CD8-positive, alpha-beta memory T cell (primary cell): ENCODE data around the gene IL13. TPM values are rescaled to one million over a fixed set of nuclear protein-coding genes. Genes with fewer than 3 reads are reported as not detected.

Experiments
- CTCF ChIA-PET: fragments of 350-600 bp; sonication (Branson Sonifier 250); formaldehyde crosslinking; loops from one replicate; lab custom pipeline; 2021; ENCODE audit warnings: antibody characterized with exemption; lab: Charles Lee
- POLR2A ChIA-PET: fragments of 350-600 bp; sonication (Branson Sonifier 250); formaldehyde crosslinking; loops from one replicate; lab custom pipeline; 2021; ENCODE audit warnings: antibody characterized with exemption; lab: Charles Lee
- DNase-seq, 5 donors: peaks; one replicate each; pipeline versions ENCODE4 v3.0.0 to v3.0.0-alpha.2; 2020 to 2022; ENCODE audit warnings: mixed read lengths in 1 of 5
- H3K27ac ChIP-seq: one replicate; pipeline ENCODE4 v1.7.0; 2013; ENCODE audit warnings: low read depth, mild to moderate bottlenecking, low read length, moderate library complexity
- H3K27me3 ChIP-seq: 2 replicates; pipeline ENCODE4 v1.7.0; 2013; ENCODE audit warnings: low read length, mild to moderate bottlenecking; ENCODE audit not compliant: insufficient read depth, poor library complexity, severe bottlenecking
- H3K36me3 ChIP-seq: 2 replicates; pipeline ENCODE4 v1.7.0; 2013; ENCODE audit warnings: mild to moderate bottlenecking, low read length, moderate library complexity; ENCODE audit not compliant: insufficient read depth
- H3K4me1 ChIP-seq: 2 replicates; pipeline ENCODE4 v1.7.0; 2013; ENCODE audit warnings: mild to moderate bottlenecking, low read length, moderate library complexity; ENCODE audit not compliant: insufficient read depth
- H3K4me3 ChIP-seq: 2 replicates; pipeline ENCODE4 v1.7.0; 2013; ENCODE audit warnings: mild to moderate bottlenecking, low read length
- H3K9me3 ChIP-seq: 2 replicates; pipeline ENCODE4 v1.7.0; 2013; ENCODE audit warnings: mild to moderate bottlenecking, low read length
- H3K27ac Mint-ChIP-seq, 8 donors: one replicate each; pipeline ENCODE4 v1.8.0; 2020 to 2021; ENCODE audit warnings: mixed read lengths in 8 of 8, mild to moderate bottlenecking in 6 of 8, inconsistent platforms in 3 of 8, moderate library complexity in 3 of 8
- H3K27me3 Mint-ChIP-seq, 2 donors: one replicate each; pipeline ENCODE4 v1.8.0; 2020 to 2021; ENCODE audit warnings: mixed read lengths in 2 of 2, mild to moderate bottlenecking in 1 of 2, moderate library complexity in 1 of 2
- H3K36me3 Mint-ChIP-seq, 3 donors: one replicate each; pipeline ENCODE4 v1.8.0; 2020 to 2021; ENCODE audit warnings: mixed read lengths in 3 of 3, inconsistent platforms in 1 of 3, mild to moderate bottlenecking in 1 of 3
- H3K4me1 Mint-ChIP-seq, 3 donors: one replicate each; pipeline ENCODE4 v1.8.0; 2020 to 2021; ENCODE audit warnings: mixed read lengths in 3 of 3, inconsistent platforms in 1 of 3, mild to moderate bottlenecking in 1 of 3
- H3K4me3 Mint-ChIP-seq, 7 donors: one replicate each; pipeline ENCODE4 v1.8.0; 2020 to 2021; ENCODE audit warnings: mixed read lengths in 7 of 7, mild to moderate bottlenecking in 6 of 7, moderate library complexity in 4 of 7, inconsistent platforms in 2 of 7
- H3K9me3 Mint-ChIP-seq, 5 donors: one replicate each; pipeline ENCODE4 v1.8.0; 2020 to 2022; ENCODE audit warnings: mixed read lengths in 5 of 5, mild to moderate bottlenecking in 3 of 5, moderate library complexity in 2 of 5, inconsistent platforms in 1 of 5
- polyA plus RNA-seq: library from polyadenylated mRNA; unstranded; fragments of 300-500 nt; fragmentation: Illumina TruSeq; gene quantifications from one replicate; pipeline ENCODE4 v1.2.3, GENCODE V29; 2021
- total RNA-seq, 2 experiments: library from RNA; stranded (reverse); gene quantifications; one replicate each; pipeline ENCODE4 v1.2.3, GENCODE V29; 2021

Gene IL13
- total and polyA plus RNA-seq, 3 experiments from 2014 or later, result 65.3 to 69.0 TPM; not detected in 1

GRCh38 chr5:132669966-132670882 lies 12.3 kb downstream of the IL13 start:
- Mint-ChIP-seq H3K27me3 (peaks cover 4 to 5% of the 10 kb centered on the region in 2 donors), H3K27ac (peak overlapping the region in 1 of 8 donors; percentile 4), H3K9me3 (no peaks in the 10 kb centered on the region), H3K4me1 (peaks cover 11 to 23% (median 19%) of the 10 kb centered on the region in 3 donors), H3K4me3 (no peak overlapping the region), H3K36me3 (no peaks in the 10 kb centered on the region)
- no peak overlapping the region for H3K4me3 ChIP-seq
- DNase-seq, result no peak
- ChIA-PET POLR2A (no interaction called here), CTCF (no interaction called here)
- no peaks in the 10 kb centered on the region for H3K36me3 ChIP-seq
- H3K9me3 ChIP-seq, result no peaks in the 10 kb centered on the region
- no peak overlapping the region for H3K27ac ChIP-seq
- H3K27me3 ChIP-seq, result no peaks in the 10 kb centered on the region
- peaks cover 1% of the 10 kb centered on the region for H3K4me1 ChIP-seq

GRCh38 chr5:132671000-132671399 lies 13.0 kb downstream of the IL13 start:
- POLR2A ChIA-PET, result no interaction called here

DNA sequence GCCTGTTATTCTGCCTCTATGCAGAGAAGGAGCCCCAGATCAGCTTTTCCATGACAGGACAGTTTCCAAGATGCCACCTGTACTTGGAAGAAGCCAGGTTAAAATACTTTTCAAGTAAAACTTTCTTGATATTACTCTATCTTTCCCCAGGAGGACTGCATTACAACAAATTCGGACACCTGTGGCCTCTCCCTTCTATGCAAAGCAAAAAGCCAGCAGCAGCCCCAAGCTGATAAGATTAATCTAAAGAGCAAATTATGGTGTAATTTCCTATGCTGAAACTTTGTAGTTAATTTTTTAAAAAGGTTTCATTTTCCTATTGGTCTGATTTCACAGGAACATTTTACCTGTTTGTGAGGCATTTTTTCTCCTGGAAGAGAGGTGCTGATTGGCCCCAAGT lies 15.5 kb downstream of the IL13 start:
- H3K4me1 Mint-ChIP-seq, result peaks cover 18 to 37% (median 36%) of the 10 kb centered on the region in 3 donors
- no peak overlapping the region for H3K4me3 Mint-ChIP-seq
- H3K4me3 ChIP-seq, result no peak overlapping the region
- H3K4me1 ChIP-seq, result peaks cover 9% of the 10 kb centered on the region
- no peaks in the 10 kb centered on the region for H3K27me3 ChIP-seq
- H3K27me3 Mint-ChIP-seq, result peaks cover 4 to 5% of the 10 kb centered on the region in 2 donors
- DNase-seq, result no peak
- no peaks in the 10 kb centered on the region for H3K36me3 ChIP-seq
- no peaks in the 10 kb centered on the region for H3K36me3 Mint-ChIP-seq
- POLR2A ChIA-PET, result no interaction called here
- no peaks in the 10 kb centered on the region for H3K9me3 ChIP-seq
- no peaks in the 10 kb centered on the region for H3K9me3 Mint-ChIP-seq
- H3K27ac Mint-ChIP-seq, result peak overlapping the region in 2 of 8 donors; percentile 9 to 86
- no peak overlapping the region for H3K27ac ChIP-seq
- CTCF ChIA-PET, result no interaction called here

More at GRCh38 chr5:132671000-132671399, 13.0 kb downstream of the IL13 start:
- Mint-ChIP-seq H3K9me3 (no peaks in the 10 kb centered on the region), H3K36me3 (no peaks in the 10 kb centered on the region), H3K27ac (no peak overlapping the region), H3K4me1 (peaks cover 9 to 27% (median 25%) of the 10 kb centered on the region in 3 donors), H3K27me3 (peaks cover 4 to 5% of the 10 kb centered on the region in 2 donors), H3K4me3 (no peak overlapping the region)
- CTCF ChIA-PET, result no interaction called here
- Histone ChIP-seq H3K36me3 (no peaks in the 10 kb centered on the region), H3K27ac (no peak overlapping the region), H3K4me3 (no peak overlapping the region), H3K4me1 (peaks cover 4% of the 10 kb centered on the region), H3K9me3 (no peaks in the 10 kb centered on the region), H3K27me3 (no peaks in the 10 kb centered on the region)
- DNase-seq, result no peak

- no peaks in the 10 kb centered on the region for H3K9me3 ChIP-seq
- no peaks in the 10 kb centered on the region for H3K36me3 ChIP-seq
- H3K4me3 ChIP-seq, result no peak within 1 kb of the TSS
- peaks cover 0 to 5% of the 10 kb centered on the region in 2 donors for H3K27me3 Mint-ChIP-seq
- peaks cover 18 to 37% (median 36%) of the 10 kb centered on the region in 3 donors for H3K4me1 Mint-ChIP-seq
- ChIA-PET CTCF (no interaction called here), POLR2A (no interaction called here)
- H3K36me3 Mint-ChIP-seq, result no peaks in the 10 kb centered on the region
- H3K27me3 ChIP-seq, result no peaks in the 10 kb centered on the region
- H3K9me3 Mint-ChIP-seq, result no peaks in the 10 kb centered on the region
- H3K4me1 ChIP-seq, result peaks cover 9% of the 10 kb centered on the region
- peak within 1 kb of the TSS; percentile 28 for H3K27ac ChIP-seq
- DNase-seq, result no peak
- peak within 1 kb of the TSS; percentile 27 to 97 (median 74) for H3K27ac Mint-ChIP-seq
- H3K4me3 Mint-ChIP-seq, result peak within 1 kb of the TSS; percentile 42 to 88 (median 59)
Observed at GRCh38 chr5:132673939-132674630, 16.1 kb downstream of the IL13 start, which contains the start of gene IL4. Gene IL4, plus strand, starts transcription at chr5:132673989. Its CDS starts 62 bp downstream, at chr5:132674051.

- Mint-ChIP-seq H3K36me3 (no peaks in the 10 kb centered on the region), H3K4me3 (peak overlapping the region; percentile 46 to 88 (median 59)), H3K27ac (peak overlapping the region in 7 of 8 donors; percentile 27 to 97 (median 78)), H3K9me3 (no peaks in the 10 kb centered on the region), H3K4me1 (peaks cover 18 to 37% (median 36%) of the 10 kb centered on the region in 3 donors), H3K27me3 (peaks cover 0 to 5% of the 10 kb centered on the region in 2 donors)
- no peak for DNase-seq
- H3K36me3 ChIP-seq, result no peaks in the 10 kb centered on the region
- no peaks in the 10 kb centered on the region for H3K27me3 ChIP-seq
- no peaks in the 10 kb centered on the region for H3K9me3 ChIP-seq
- peaks cover 9% of the 10 kb centered on the region for H3K4me1 ChIP-seq
- ChIA-PET POLR2A (no interaction called here), CTCF (no interaction called here)
- no peak overlapping the region for H3K4me3 ChIP-seq
- H3K27ac ChIP-seq, result peak overlapping the region; percentile 28
Observed at GRCh38 chr5:132674671-132675506, 16.9 kb downstream of the IL13 start.

DNA sequence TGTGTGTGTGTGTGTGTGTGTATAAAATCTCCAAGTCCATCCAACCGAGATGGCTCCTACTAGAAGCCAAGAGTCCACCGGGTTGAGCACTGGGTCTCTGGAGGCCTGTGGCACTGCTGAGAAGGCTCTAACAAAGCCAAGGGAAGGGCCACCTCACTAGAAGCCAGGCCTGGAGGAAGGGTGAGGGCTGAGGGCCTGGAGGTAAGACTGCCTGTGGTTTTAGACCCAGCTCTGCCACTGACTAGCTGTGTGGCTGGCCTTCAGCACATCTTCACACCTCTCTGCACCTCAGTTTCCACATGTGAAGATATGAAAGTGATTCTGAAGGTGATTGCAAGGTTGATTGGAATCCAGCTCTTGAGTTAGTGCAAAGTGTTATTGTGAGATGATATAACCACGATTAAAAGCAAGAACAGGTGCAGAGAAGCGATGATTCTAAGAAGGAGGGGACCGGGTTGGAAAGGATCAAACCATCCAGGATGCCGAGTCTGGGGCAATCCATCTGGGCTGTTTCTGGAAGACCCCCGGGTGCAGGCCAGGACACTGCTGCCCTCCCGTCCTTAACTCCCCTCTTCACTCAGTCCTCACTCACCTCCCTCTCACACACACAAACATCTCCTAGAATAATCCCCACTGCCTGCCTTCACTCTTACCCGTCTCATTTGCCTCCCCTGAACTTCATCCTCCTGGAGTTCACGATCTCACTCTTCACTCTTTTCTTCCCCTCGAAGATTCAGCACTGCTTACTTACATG lies 18.1 kb downstream of the IL13 start:
- H3K4me1 ChIP-seq, result peaks cover 9% of the 10 kb centered on the region
- peak overlapping the region in 7 of 8 donors; percentile 28 to 97 (median 59) for H3K27ac Mint-ChIP-seq
- POLR2A ChIA-PET, result no interaction called here
- no peaks in the 10 kb centered on the region for H3K9me3 ChIP-seq
- no peaks in the 10 kb centered on the region for H3K9me3 Mint-ChIP-seq
- H3K36me3 Mint-ChIP-seq, result no peaks in the 10 kb centered on the region
- no peak overlapping the region for H3K4me3 ChIP-seq
- DNase-seq, result no peak
- H3K27me3 Mint-ChIP-seq, result peaks cover 0 to 3% of the 10 kb centered on the region in 2 donors
- peaks cover 18 to 37% (median 36%) of the 10 kb centered on the region in 3 donors for H3K4me1 Mint-ChIP-seq
- CTCF ChIA-PET, result no interaction called here
- no peaks in the 10 kb centered on the region for H3K36me3 ChIP-seq
- H3K27me3 ChIP-seq, result no peaks in the 10 kb centered on the region
- H3K27ac ChIP-seq, result no peak overlapping the region
- H3K4me3 Mint-ChIP-seq, result peak overlapping the region in 3 of 7 donors; percentile 10 to 62 (median 20)

- no peaks in the 10 kb centered on the region for H3K9me3 ChIP-seq
- H3K27me3 ChIP-seq, result no peaks in the 10 kb centered on the region
- ChIA-PET CTCF (no interaction called here), POLR2A (no interaction called here)
- H3K4me3 ChIP-seq, result no peak overlapping the region
- DNase-seq, result no peak
- peaks cover 18 to 37% (median 36%) of the 10 kb centered on the region in 3 donors for H3K4me1 Mint-ChIP-seq
- H3K36me3 Mint-ChIP-seq, result peaks cover 0 to 2% (median 0%) of the 10 kb centered on the region in 3 donors
- peaks cover 0 to 1% of the 10 kb centered on the region in 2 donors for H3K27me3 Mint-ChIP-seq
- no peak overlapping the region for H3K27ac ChIP-seq
- H3K27ac Mint-ChIP-seq, result peak overlapping the region in 2 of 8 donors; percentile 28 to 64
- peaks cover 9% of the 10 kb centered on the region for H3K4me1 ChIP-seq
- no peaks in the 10 kb centered on the region for H3K36me3 ChIP-seq
- no peak overlapping the region for H3K4me3 Mint-ChIP-seq
- no peaks in the 10 kb centered on the region for H3K9me3 Mint-ChIP-seq
Observed at GRCh38 chr5:132677191-132677590, 19.2 kb downstream of the IL13 start.
